H1 (cell line): ENCODE data around the gene UPB1. TPM values are rescaled to one million over a fixed set of nuclear protein-coding genes. Genes with fewer than 3 reads are reported as not detected.

Experiments used
- CTCF ChIA-PET: fragments of 300-600 bp; sonication (Branson Sonifier 250); formaldehyde crosslinking; loops from one replicate; lab custom pipeline; 2021; ENCODE audit not compliant: partially characterized antibody; lab: Charles Lee
- POLR2A ChIA-PET: fragments of 300-600 bp; sonication (Branson Sonifier 250); formaldehyde crosslinking; loops from one replicate; lab custom pipeline; 2021; ENCODE audit warnings: inconsistent platforms; ENCODE audit not compliant: partially characterized antibody; lab: Charles Lee
- DNase-seq, 2 experiments: peaks; one replicate each; pipeline versions ENCODE4 v3.0.0 to v3.0.0-alpha.2; 2010 to 2022; ENCODE audit warnings: low spot score in 2 of 2, low read depth in 1 of 2, mixed read lengths in 1 of 2
- FAIRE-seq: peaks from 2 replicates; lab custom pipeline; 2011; peaks lifted over from hg19 to GRCh38; lab: Jason Lieb, UNC
- H2AFZ ChIP-seq: 2 replicates; pipeline ENCODE4 v1.8.1; 2012; ENCODE audit warnings: low read length, inconsistent platforms
- H2AK5ac ChIP-seq: 2 replicates; pipeline ENCODE4 v1.6.1; 2013; ENCODE audit warnings: low read depth, low read length
- H2BK120ac ChIP-seq: replicated peaks from 2 replicates; pipeline ENCODE3; 2013; ENCODE audit warnings: low read depth, low read length, inconsistent platforms
- H2BK12ac ChIP-seq: 2 replicates; pipeline ENCODE4 v1.6.1; 2013; ENCODE audit warnings: low read depth, low read length
- H2BK15ac ChIP-seq: 2 replicates; pipeline ENCODE4 v1.6.1; 2013; ENCODE audit warnings: low read length
- H2BK20ac ChIP-seq: 2 replicates; pipeline ENCODE4 v1.6.1; 2013; ENCODE audit warnings: low read length
- H2BK5ac ChIP-seq: 2 replicates; pipeline ENCODE4 v1.6.1; 2013; ENCODE audit warnings: low read depth, low read length
- H3K14ac ChIP-seq: 2 replicates; pipeline ENCODE4 v1.6.1; 2013; ENCODE audit warnings: inconsistent platforms; ENCODE audit not compliant: insufficient read length
- H3K18ac ChIP-seq: 2 replicates; pipeline ENCODE4 v1.6.1; 2013; ENCODE audit warnings: low read length; ENCODE audit errors: extremely low read depth
- H3K23ac ChIP-seq: 2 replicates; pipeline ENCODE4 v1.6.1; 2013; ENCODE audit warnings: inconsistent platforms; ENCODE audit not compliant: insufficient read length
- H3K23me2 ChIP-seq: 2 replicates; pipeline ENCODE4 v1.6.1; 2013; ENCODE audit warnings: low read depth, low read length
- H3K27ac ChIP-seq: 2 replicates; pipeline ENCODE4 v1.6.1; 2011; ENCODE audit warnings: low read depth, low read length, inconsistent platforms
- H3K27me3 ChIP-seq, 4 experiments: replicated peaks in 1 of 4; 1 replicate in 1 of 4; 2 replicates in 3 of 4; pipeline versions ENCODE4 v1.6.1 to v1.8.1; 2011 to 2013; ENCODE audit warnings: low read length in 3 of 4, mild to moderate bottlenecking in 3 of 4, inconsistent platforms in 2 of 4, mixed read lengths in 2 of 4, moderate library complexity in 1 of 4; ENCODE audit not compliant: control insufficient read depth in 3 of 4, insufficient read depth in 3 of 4; ENCODE audit errors: extremely low read depth in 1 of 4
- H3K36me3 ChIP-seq, 4 experiments: 2 replicates each; pipeline versions ENCODE4 v1.6.1 to v1.8.1; 2011 to 2013; ENCODE audit warnings: mild to moderate bottlenecking in 4 of 4, low read length in 3 of 4, moderate library complexity in 2 of 4, control low read depth in 1 of 4, inconsistent platforms in 1 of 4; ENCODE audit not compliant: insufficient read depth in 4 of 4, control insufficient read depth in 2 of 4
- H3K4ac ChIP-seq: replicated peaks from 2 replicates; pipeline ENCODE3; 2013; ENCODE audit warnings: low read length, low read depth, mixed read lengths, inconsistent platforms; ENCODE audit not compliant: insufficient read length
- H3K4me1 ChIP-seq, 4 experiments: replicated peaks in 1 of 4; 1 replicate in 1 of 4; 2 replicates in 3 of 4; pipeline versions ENCODE4 v1.6.1 to v1.8.1; 2011 to 2013; ENCODE audit warnings: low read length in 3 of 4, inconsistent platforms in 2 of 4, mixed read lengths in 1 of 4; ENCODE audit not compliant: insufficient read depth in 4 of 4, control insufficient read depth in 3 of 4
- H3K4me2 ChIP-seq, 2 experiments: 2 replicates each; pipeline versions ENCODE4 v1.6.1 to v1.8.1; 2011 to 2013; ENCODE audit warnings: low read depth in 2 of 2, low read length in 2 of 2, control low read depth in 1 of 2, inconsistent platforms in 1 of 2, mild to moderate bottlenecking in 1 of 2; ENCODE audit not compliant: insufficient read depth in 1 of 2
- H3K4me3 ChIP-seq, 4 experiments: fragments of 200-600, 300-600 bp in 1 of 4; sonication (generic), shearing (Covaris generic), sonication (Bioruptor Twin) in 1 of 4; 2 replicates each; pipeline versions ENCODE4 v1.5.1 to v1.8.1; 2011 to 2016; ENCODE audit warnings: low read length in 4 of 4, low read depth in 3 of 4, control low read depth in 2 of 4, inconsistent platforms in 2 of 4, mild to moderate bottlenecking in 2 of 4, mixed read lengths in 1 of 4, moderate library complexity in 1 of 4; ENCODE audit not compliant: insufficient read depth in 2 of 4; ENCODE audit errors: extremely low read depth in 1 of 4
- H3K56ac ChIP-seq: replicated peaks from 2 replicates; pipeline ENCODE3; 2013; ENCODE audit warnings: low read depth, mild to moderate bottlenecking, mixed read lengths, low read length, inconsistent platforms; ENCODE audit not compliant: insufficient read length
- H3K79me1 ChIP-seq: 2 replicates; pipeline ENCODE4 v1.6.1; 2013; ENCODE audit warnings: low read depth, low read length, control low read depth
- H3K79me2 ChIP-seq, 2 experiments: 2 replicates each; pipeline versions ENCODE4 v1.6.1 to v1.8.1; 2012 to 2013; ENCODE audit warnings: low read length in 2 of 2, mild to moderate bottlenecking in 2 of 2, inconsistent platforms in 1 of 2; ENCODE audit not compliant: insufficient read depth in 2 of 2, control insufficient read depth in 1 of 2
- H3K9ac ChIP-seq, 4 experiments: replicated peaks in 1 of 4; 1 replicate in 1 of 4; 2 replicates in 3 of 4; pipeline versions ENCODE4 v1.6.1 to v1.8.1; 2011 to 2013; ENCODE audit warnings: low read depth in 3 of 4, low read length in 3 of 4, control low read depth in 2 of 4, mild to moderate bottlenecking in 2 of 4, moderate library complexity in 2 of 4, inconsistent platforms in 1 of 4; ENCODE audit errors: extremely low read depth in 1 of 4
- H3K9me3 ChIP-seq, 2 experiments: 2 replicates each; pipeline versions ENCODE4 v1.6.1 to v1.8.1; 2012 to 2013; ENCODE audit warnings: mild to moderate bottlenecking in 2 of 2, moderate library complexity in 2 of 2, control low read depth in 1 of 2, inconsistent platforms in 1 of 2, low read depth in 1 of 2, low read length in 1 of 2, mixed read lengths in 1 of 2; ENCODE audit not compliant: insufficient read depth in 2 of 2
- H4K20me1 ChIP-seq, 2 experiments: replicated peaks in 1 of 2; 2 replicates each; pipeline versions ENCODE3 to v1.8.1; 2011 to 2013; ENCODE audit warnings: inconsistent platforms in 2 of 2, low read length in 2 of 2, mild to moderate bottlenecking in 1 of 2; ENCODE audit not compliant: insufficient read depth in 2 of 2, control insufficient read depth in 1 of 2
- H4K5ac ChIP-seq: 2 replicates; pipeline ENCODE4 v1.6.1; 2013; ENCODE audit warnings: low read length, low read depth, mixed read lengths, inconsistent platforms; ENCODE audit not compliant: insufficient read length
- H4K8ac ChIP-seq: 2 replicates; pipeline ENCODE4 v1.8.0; 2013; ENCODE audit warnings: mild to moderate bottlenecking, moderate library complexity, low read length, inconsistent platforms; ENCODE audit not compliant: insufficient read depth; ENCODE audit errors: extremely low read depth
- H4K91ac ChIP-seq: replicated peaks from 2 replicates; pipeline ENCODE3; 2013; ENCODE audit warnings: low read length, mixed read lengths, inconsistent platforms; ENCODE audit not compliant: insufficient read length
- CTBP2 ChIP-seq: IDR thresholded peaks from 2 replicates; pipeline ENCODE4 v1.7.0; 2011; ENCODE audit warnings: borderline replicate concordance, mild to moderate bottlenecking, moderate library complexity, mixed read lengths, low read length; ENCODE audit not compliant: insufficient read depth, insufficient read length
- WGBS, 2 experiments: shearing (Covaris generic) in 1 of 2; methylation state at CpG; one replicate each; pipeline versions ENCODE4 v1.1.6 to v1.1.7; 2013 to 2015; ENCODE audit warnings: low lambda C conversion rate in 2 of 2, mixed read lengths in 2 of 2, inconsistent platforms in 1 of 2, low coverage in 1 of 2, missing lambda C conversion rate in 1 of 2; ENCODE audit not compliant: insufficient replicate concordance in 2 of 2, insufficient coverage in 1 of 2, insufficient read length in 1 of 2; ENCODE audit errors: extremely low coverage in 1 of 2, missing lambda C conversion rate in 1 of 2; 5-methylcytosine and 5-hydroxymethylcytosine counted together
- polyA plus RNA-seq, 7 experiments: library from polyadenylated mRNA; depleted of rRNA in 3 of 7; stranded (reverse) in 5 of 7; unstranded in 2 of 7; fragments of >200 nt in 5 of 7; fragments of 200-250 nt in 2 of 7; gene quantifications; 1 replicate in 5 of 7; 2 replicates in 1 of 7; 4 replicates in 1 of 7; pipeline versions ENCODE4 v1.2.1 to v1.2.3, GENCODE V29; 2011 to 2013; ENCODE audit warnings: missing spikeins in 2 of 7, mixed read lengths in 2 of 7
- total RNA-seq: library from RNA; stranded (reverse); fragmentation: NEBNext Ultra II Directional; extraction: Animal tissue kit (Norgen Biotek cat#: 25700); gene quantifications from 2 replicates; pipeline ENCODE4 v1.2.1, GENCODE V29; 2021

The UPB1 gene
- total and polyA plus RNA-seq, 2 of the 8 experiments (the other 6 are each of a cell fraction or from before 2014, with no cell fraction given), result 0.09 TPM; not detected in 1

- Histone ChIP-seq H2BK15ac (no peak overlapping the region), H4K91ac (no peak overlapping the region), H3K18ac (no peak overlapping the region), H2BK12ac (no peak overlapping the region), H3K36me3 (peaks cover 18 to 43% (median 30%) of the 10 kb centered on the region in 4 experiments), H3K23ac (no peak overlapping the region), H3K4me2 (no peak overlapping the region), H3K27ac (no peak overlapping the region), H3K27me3 (no peaks in the 10 kb centered on the region; a peak in 1 of 7 replicates), H2AK5ac (no peak overlapping the region), H3K79me1 (no peaks in the 10 kb centered on the region), H4K20me1 (peaks cover 0 to 11% of the 10 kb centered on the region in 2 experiments), H3K9ac (no peak overlapping the region), H3K23me2 (no peaks in the 10 kb centered on the region), H3K14ac (no peak overlapping the region), H3K79me2 (no peaks in the 10 kb centered on the region), H3K4me3 (no peak overlapping the region), H3K56ac (no peak overlapping the region), H2BK20ac (no peak overlapping the region), H4K5ac (no peak overlapping the region), H3K4me1 (no peaks in the 10 kb centered on the region), H2BK120ac (no peak overlapping the region), H3K9me3 (no peaks in the 10 kb centered on the region), H2AFZ (no peak overlapping the region), H2BK5ac (no peak overlapping the region), H4K8ac (no peak overlapping the region), H3K4ac (no peak overlapping the region)
- ChIA-PET CTCF (interaction anchor here (0.6 to 1.5 kb wide), 3 partner anchors 14 to 311 kb away, joined by 3 to 6 read pairs (median 5); no protein-coding TSS in a partner anchor), POLR2A (interaction anchor here (0.6 to 1.9 kb wide), 6 partner anchors 9 to 209 kb away, joined by 3 to 8 read pairs (median 4); partner anchors contain the start of gene SNRPD3)
- DNase-seq (no peak), FAIRE-seq (no peak)
- no peak for TF ChIP-seq CTBP2
- 92% methylated on average over 6 of the region's 6 CpGs; no CpG with 5 or more reads in 1 of the 2 experiments for WGBS, 2 experiments
These were observed 46.8 kb downstream of the UPB1 start for GRCh38 chr22:24541681-24542515.
